Measurements from ENCODE around the gene ODC1. TPM values are rescaled to one million over a fixed set of nuclear protein-coding genes. Genes with fewer than 3 reads are reported as not detected.
A peak's percentile ranks its signal among the peaks of the same experiment; 100 is the strongest.

Gene ODC1
- total RNA-seq (2022), result 78.4 and 85.7 TPM in 2 replicates
- percentile 93 among the genes with signal in this experiment for Bru-seq, nascent RNA
- BruChase-seq, experiment 1, labeled RNA remaining after a 6-hour chase, result percentile 98 among the genes with signal in this experiment
- percentile 96 among the genes with signal in this experiment for BruChase-seq, experiment 2, labeled RNA remaining after a 2-hour chase
- long read RNA-seq, transcript ODC1-201 (12 exons, 2,653 nt), result major isoform, 173 of 206 reads
- long read RNA-seq, partial matches to known transcripts, result 13 of 206 reads
- long read RNA-seq, other reads (novel, unspliced or antisense), result 20 of 206 reads

GRCh38 chr2:10447895-10448575 is at the start of gene ODC1:
TSS of gene ODC1 (minus strand) at chr2:10448327. CDS start at chr2:10445032, 3,295 bp downstream.
- CTCF ChIA-PET, result interaction anchor here (0.7 to 1.4 kb wide), 4 partner anchors 8 to 206 kb away, joined by 3 to 4 read pairs (median 4); no protein-coding TSS in a partner anchor
- Mint-ChIP-seq H3K27ac (ENCODE audit: unreplicated experiment) (peak within 1 kb of the TSS; percentile 87), H3K4me3 (ENCODE audit: low read depth, unreplicated experiment) (peak within 1 kb of the TSS; percentile 81), H3K36me3 (ENCODE audit: insufficient read depth, unreplicated experiment) (peaks cover 56% of the 10 kb centered on the region), H3K27me3 (ENCODE audit: unreplicated experiment) (no peaks in the 10 kb centered on the region), H3K9me3 (ENCODE audit: low read depth, unreplicated experiment) (no peaks in the 10 kb centered on the region), H3K4me1 (ENCODE audit: low read depth, unreplicated experiment) (peaks cover 41% of the 10 kb centered on the region)
- BruUV-seq (replicated peaks), result no TSS peak
- TF ChIP-seq CTCF (IDR thresholded peaks at IDR 0.05; ENCODE audit: unreplicated experiment), result no peak
- intact Hi-C loops (cut with micrococcal nuclease; ENCODE audit: unreplicated experiment), result loop anchor here (2.0 to 10.0 kb wide), 3 partner anchors 87 to 211 kb away; no protein-coding TSS in a partner anchor
- DNase-seq, result peak; percentile 96

- intact Hi-C loops (cut with micrococcal nuclease; ENCODE audit: unreplicated experiment), result no loop called here
- H3K9me3 Mint-ChIP-seq (ENCODE audit: low read depth, unreplicated experiment), result no peaks in the 10 kb centered on the region
- peaks cover 13% of the 10 kb centered on the region for H3K36me3 Mint-ChIP-seq (ENCODE audit: insufficient read depth, unreplicated experiment)
- H3K4me1 Mint-ChIP-seq (ENCODE audit: low read depth, unreplicated experiment), result peaks cover 18% of the 10 kb centered on the region
- CTCF ChIA-PET, result interaction anchor here (0.5 to 1.2 kb wide), 4 partner anchors 10 to 188 kb away, joined by 3 to 5 read pairs (median 4); no protein-coding TSS in a partner anchor
- DNase-seq, result peak; percentile 92
- peak overlapping the region; percentile 67 for H3K27ac Mint-ChIP-seq (ENCODE audit: unreplicated experiment)
- peak overlapping the region; percentile 55 for H3K4me3 Mint-ChIP-seq (ENCODE audit: low read depth, unreplicated experiment)
- peaks cover 35% of the 10 kb centered on the region for H3K27me3 Mint-ChIP-seq (ENCODE audit: unreplicated experiment)
- BruUV-seq (replicated peaks), result no TSS peak
- no peak for TF ChIP-seq CTCF (IDR thresholded peaks at IDR 0.05; ENCODE audit: unreplicated experiment)
Measured at GRCh38 chr2:10497797-10498251, 49.7 kb upstream of the ODC1 start.

DNA sequence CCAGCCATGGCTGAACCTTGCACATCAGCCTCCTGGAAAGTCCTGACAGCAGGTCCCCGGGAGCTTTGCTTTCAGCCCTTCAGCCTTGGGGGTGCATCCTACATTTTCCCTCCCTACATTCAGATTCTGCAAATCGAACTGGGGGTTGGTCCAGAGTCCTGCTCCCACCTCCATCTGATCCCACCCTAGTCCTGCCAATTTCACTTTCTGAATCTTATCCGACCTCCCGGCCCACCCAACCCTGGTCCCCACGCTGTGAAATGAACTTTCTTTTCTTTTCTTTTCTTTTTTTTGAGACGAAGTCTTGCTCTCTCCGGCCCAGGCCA is 47.8 kb upstream of the ODC1 start:
- Mint-ChIP-seq H3K4me3 (ENCODE audit: low read depth, unreplicated experiment) (no peak overlapping the region), H3K9me3 (ENCODE audit: low read depth, unreplicated experiment) (no peaks in the 10 kb centered on the region), H3K36me3 (ENCODE audit: insufficient read depth, unreplicated experiment) (peaks cover 15% of the 10 kb centered on the region), H3K27me3 (ENCODE audit: unreplicated experiment) (peaks cover 18% of the 10 kb centered on the region), H3K4me1 (ENCODE audit: low read depth, unreplicated experiment) (peaks cover 23% of the 10 kb centered on the region), H3K27ac (ENCODE audit: unreplicated experiment) (no peak overlapping the region)
- DNase-seq, result no peak
- intact Hi-C loops (cut with micrococcal nuclease; ENCODE audit: unreplicated experiment), result no loop called here
- no TSS peak for BruUV-seq (replicated peaks)
- no peak for TF ChIP-seq CTCF (IDR thresholded peaks at IDR 0.05; ENCODE audit: unreplicated experiment)
- CTCF ChIA-PET, result no interaction called here

DNA sequence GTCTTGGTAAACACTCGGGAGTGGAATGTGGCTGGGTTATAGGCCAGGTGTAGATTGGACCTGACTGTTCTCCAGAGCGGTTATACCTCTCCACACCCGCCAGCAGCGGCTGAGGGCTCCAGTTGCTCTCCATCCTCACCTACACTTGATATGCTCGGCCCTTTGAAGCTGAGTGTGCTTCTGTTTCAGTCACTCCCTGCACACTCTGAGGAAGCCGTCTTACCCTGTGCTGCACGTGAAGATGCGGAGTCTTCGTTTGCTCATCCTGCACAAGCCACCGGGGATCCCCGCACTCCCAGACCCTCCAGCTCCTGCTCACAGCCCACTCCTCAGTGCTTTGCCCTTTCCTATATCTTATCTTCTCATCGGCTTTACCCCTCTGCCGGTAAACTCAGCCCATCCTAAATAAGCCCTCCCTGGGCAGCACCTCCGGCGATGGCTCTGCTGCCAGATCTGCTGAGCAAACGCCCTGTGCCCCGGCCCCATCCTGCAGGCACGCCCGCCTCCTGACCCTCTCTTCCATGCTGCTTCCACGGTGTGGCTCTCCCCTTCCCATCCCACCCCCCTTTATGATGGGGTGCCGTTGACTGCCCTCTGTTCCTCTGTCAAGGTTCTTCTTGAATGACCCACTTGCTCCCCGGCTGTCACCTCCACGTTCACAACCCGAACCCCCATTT is 47.3 kb upstream of the ODC1 start:
- Mint-ChIP-seq H3K36me3 (ENCODE audit: insufficient read depth, unreplicated experiment) (peaks cover 17% of the 10 kb centered on the region), H3K9me3 (ENCODE audit: low read depth, unreplicated experiment) (no peaks in the 10 kb centered on the region), H3K4me3 (ENCODE audit: low read depth, unreplicated experiment) (no peak overlapping the region), H3K27me3 (ENCODE audit: unreplicated experiment) (peaks cover 18% of the 10 kb centered on the region), H3K4me1 (ENCODE audit: low read depth, unreplicated experiment) (peaks cover 28% of the 10 kb centered on the region), H3K27ac (ENCODE audit: unreplicated experiment) (no peak overlapping the region)
- DNase-seq, result no peak
- intact Hi-C loops (cut with micrococcal nuclease; ENCODE audit: unreplicated experiment), result no loop called here
- no TSS peak for BruUV-seq (replicated peaks)
- CTCF ChIA-PET, result no interaction called here
- TF ChIP-seq CTCF (IDR thresholded peaks at IDR 0.05; ENCODE audit: unreplicated experiment), result no peak

Measured in Calu3 (cell line).